NOMO-1 (cell line): Measurements from ENCODE around the gene RBM42.

ENCODE experiments used
- DNase-seq, 2 experiments: peaks; one replicate each; lab custom pipeline; 2025; ENCODE audit not compliant: unreplicated experiment in 2 of 2; lab: John Stamatoyannopoulos, UW

The RBM42 gene

DNA sequence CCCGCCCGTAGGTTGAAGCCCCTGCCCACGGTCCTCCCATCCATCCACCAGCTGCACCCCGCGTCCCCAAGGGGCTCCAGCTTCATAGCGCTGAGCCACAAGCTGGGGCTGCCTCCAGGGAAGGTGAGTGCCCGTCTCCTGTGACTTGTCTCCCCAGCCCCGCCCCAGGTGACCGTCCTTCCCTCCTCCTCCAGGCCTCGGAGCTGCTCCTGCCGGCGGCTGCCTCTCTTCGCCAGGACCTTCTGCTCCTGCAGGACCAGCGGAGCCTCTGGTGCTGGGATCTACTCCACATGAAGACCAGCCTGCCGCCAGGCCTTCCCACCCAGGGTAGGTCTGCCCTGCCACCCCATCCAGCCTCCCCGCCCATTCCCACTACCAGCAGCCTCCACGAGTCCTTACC, 8.8 kb upstream of the RBM42 start:
- no peak for DNase-seq

DNA sequence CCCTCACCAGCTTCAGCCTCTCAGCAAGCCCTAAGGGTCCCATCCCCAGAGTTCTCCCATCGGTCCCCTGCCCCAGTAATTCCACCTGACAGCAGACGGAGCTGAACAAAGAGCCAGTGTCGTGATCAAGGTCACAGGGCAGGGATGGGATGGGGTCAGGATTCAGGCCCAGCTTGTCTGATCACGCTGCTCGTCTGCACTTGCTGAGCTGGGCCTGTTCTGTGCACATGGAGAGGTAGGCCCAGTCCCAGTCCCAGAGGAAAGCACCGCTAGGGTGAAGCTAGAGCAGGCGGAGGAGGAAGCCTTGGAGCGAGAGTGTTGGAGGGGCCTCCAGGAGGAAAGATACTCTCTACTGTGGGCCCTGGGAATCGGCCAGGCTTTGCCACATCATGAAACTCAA, 7.1 kb upstream of the RBM42 start:
- no peak for DNase-seq

DNA sequence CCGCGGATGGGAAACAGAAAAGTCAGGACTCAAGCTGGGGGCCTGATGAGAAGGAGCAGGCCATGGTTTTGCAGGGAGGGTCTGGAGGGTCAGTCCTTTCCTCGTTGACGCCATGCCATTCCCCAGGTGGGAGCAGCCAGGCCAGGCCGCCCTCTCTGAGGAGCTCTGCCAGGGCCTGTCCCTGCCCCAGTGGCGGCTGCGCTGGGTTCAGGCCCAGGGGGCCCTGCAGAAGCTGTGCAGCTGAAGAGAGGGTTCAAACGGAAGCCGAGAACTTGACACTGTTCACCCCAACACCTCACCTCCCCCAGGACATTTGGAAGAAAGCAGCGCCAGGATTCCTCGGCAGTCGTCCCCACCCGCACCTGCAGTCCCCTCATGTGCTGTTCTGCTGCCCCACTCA, 6.1 kb upstream of the RBM42 start:
- DNase-seq = no peak

DNA sequence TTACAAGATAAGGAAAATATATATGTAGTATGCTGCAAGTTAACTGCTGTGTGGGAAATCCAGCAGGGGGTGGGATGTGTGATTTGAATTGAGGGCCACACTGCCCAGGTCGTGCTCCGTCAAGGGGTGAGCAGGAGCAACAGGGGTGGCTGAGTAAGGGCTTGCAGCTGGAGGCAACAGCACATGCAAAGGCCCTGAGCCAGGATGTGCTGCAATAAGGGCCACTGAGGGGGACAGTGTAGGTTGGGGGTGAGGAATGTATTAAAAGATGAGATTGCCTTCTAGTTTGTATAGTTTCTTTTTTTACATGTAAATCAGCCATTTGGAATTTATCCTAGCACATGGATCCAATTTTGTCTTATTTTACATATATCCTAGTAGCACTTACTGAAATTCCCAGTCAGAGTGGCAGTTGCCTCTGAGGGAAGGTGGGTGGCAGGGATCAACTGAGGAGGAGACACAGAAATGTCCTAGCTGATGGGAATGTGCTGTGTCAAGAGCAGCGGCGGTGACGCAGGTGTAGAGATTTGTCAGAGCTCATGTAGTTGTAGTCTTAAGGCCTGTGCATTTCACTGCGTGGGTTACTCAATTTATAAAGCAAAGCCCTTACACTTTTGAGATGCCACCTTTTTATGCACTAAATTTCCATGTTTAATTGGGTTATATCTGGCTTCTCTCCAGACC, 5.4 kb upstream of the RBM42 start:
- no peak for DNase-seq

DNA sequence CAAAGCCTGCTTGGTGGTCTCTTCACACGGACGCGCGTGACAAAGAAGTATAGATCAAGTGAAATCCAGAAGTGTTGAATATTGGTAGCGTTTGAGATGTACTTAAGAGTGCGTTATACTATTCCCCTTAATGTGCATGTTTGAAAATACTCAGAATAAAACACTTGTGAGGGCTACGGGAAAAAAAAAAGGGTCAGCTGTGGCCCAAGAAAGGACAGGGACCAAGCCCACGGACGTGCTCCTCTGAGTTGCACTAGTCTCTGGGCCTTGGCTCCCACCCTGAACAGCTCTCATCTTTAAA, 622 bp upstream of the RBM42 start:
- DNase-seq = no peak

DNA sequence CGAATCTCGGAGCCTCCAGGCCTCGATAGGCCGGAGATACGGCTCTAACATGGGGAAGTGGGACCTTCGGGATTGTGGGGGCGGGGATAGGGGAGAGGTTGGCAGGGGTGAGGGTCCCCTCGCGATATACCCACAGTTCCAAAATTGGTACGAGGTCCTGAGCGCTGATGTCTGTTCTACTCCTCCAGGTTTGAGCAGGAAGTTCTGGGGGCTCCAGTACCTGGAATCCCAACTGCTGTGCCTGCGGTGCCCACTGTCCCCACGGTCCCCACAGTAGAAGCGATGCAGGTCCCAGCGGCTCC, 447 bp downstream of the RBM42 start:
- DNase-seq = no peak

DNA sequence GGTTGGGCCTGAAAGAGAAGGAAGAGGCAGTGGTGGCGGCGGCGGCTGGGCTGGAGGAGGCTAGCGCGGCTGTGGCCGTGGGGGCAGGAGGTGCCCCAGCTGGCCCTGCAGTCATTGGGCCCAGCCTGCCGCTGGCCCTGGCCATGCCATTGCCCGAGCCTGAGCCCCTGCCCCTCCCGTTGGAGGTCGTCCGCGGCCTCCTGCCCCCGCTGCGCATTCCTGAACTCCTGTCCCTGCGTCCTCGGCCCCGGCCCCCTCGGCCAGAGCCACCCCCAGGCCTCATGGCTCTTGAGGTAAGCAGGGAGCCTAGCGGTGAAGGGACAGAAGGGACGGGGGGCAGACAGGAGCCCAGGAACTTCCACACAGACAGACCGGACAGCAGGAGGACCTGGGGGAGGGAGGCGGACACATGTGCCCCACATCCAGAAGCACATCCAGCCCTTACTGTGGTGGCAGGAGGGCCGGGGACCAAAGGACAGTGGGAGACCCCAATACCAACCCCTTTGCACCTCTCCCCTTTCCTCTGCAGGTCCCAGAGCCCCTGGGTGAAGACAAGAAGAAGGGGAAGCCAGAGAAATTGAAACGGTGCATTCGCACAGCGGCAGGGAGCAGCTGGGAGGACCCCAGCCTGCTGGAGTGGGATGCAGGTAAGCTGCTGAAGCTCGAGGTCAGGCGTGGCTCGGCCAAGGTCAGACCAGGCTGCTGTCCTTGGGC, 5.0 kb downstream of the RBM42 start:
- no peak for DNase-seq

DNA sequence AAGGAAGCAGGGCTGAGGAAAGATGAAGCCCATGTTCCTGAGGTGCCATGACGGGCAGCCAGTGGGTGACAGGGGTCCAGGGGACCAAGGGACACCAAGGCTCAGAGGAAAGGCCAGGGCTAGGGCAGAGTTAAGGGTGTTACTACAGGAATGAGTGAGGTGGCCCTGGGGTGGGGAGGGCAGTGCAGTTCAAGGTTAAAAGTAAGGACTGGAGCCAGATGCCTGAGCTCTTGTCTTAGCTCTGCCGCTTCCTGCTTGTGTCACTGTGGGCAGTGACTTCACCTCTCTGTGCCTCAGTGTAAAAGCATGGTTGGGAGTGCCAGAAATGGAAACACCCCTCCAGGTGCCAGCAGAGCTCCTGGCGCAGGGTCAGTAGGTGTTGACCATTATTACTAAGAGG, 7.8 kb downstream of the RBM42 start:
- DNase-seq = no peak

DNA sequence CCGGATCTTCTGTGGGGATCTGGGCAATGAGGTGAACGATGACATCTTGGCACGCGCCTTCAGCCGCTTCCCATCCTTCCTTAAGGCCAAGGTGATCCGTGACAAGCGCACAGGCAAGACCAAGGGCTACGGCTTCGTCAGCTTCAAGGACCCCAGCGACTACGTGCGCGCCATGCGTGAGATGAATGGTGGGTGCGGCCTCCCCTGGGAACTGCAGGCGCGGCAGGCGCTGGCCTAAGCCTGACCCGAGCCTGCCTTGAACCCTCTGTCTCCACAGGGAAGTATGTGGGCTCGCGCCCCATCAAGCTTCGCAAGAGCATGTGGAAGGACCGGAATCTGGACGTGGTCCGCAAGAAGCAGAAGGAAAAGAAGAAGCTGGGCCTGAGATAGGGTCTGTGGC, 8.3 kb downstream of the RBM42 start:
- no peak for DNase-seq

DNA sequence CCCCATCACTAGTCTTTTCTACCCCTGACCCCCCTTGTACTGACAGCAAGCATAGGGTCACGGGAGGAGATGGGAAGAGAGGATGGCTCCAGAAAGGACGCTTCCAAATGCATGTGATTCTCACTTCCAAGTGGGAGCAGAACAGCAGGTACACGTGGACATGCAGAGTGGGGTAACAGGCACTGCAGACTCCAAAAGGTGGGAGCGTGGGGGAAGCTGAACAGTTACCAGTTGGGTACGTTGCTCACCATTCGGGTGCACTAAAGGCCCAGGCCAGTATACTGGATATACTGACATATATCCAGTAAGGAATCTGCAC, 10.4 kb downstream of the RBM42 start:
- DNase-seq = no peak

DNA sequence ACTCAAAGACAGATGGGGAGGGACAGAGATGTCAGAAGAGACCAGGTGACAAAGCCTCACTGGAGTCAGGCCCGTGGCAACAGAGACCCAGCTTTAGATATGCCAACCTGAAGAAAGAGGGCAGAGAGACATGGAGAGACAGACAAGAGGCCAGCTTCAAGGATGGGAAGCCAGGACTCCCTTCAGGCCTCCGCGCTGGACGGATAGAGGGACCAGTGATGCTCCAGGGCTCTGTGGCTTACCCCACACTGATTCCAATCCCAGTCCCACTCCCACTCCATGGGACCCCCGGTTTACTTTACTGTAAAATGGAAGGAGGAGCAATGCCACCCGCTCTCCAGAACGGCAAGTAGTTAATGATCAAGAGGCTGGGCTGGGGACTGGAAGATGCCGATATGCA, 11.0 kb downstream of the RBM42 start:
- no peak for DNase-seq

DNA sequence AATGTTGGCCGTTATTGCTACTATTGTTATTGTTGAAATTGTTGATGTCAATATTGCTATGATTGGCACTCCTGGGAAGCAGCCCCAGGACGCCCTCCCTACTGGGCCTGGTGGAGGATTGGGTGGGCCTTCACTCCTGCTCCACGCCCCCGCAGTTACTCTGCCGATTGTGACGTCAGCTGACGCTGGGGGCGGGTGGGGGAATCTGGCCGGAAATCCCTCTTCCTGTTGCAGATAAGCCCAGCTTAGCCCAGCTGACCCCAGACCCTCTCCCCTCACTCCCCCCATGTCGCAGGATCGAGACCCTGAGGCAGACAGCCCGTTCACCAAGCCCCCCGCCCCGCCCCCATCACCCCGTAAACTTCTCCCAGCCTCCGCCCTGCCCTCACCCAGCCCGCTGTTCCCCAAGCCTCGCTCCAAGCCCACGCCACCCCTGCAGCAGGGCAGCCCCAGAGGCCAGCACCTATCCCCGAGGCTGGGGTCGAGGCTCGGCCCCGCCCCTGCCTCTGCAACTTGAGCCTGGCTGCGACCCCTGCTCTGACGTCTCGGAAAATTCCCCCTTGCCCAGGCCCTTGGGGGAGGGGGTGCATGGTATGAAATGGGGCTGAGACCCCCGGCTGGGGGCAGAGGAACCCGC, 12.8 kb downstream of the RBM42 start, which contains the start of gene ETV2:
Gene ETV2, plus strand, starts transcription at position 231 of the 637 bp plus-strand sequence. CDS start 716 bp downstream, outside the sequence.
- no peak for DNase-seq

DNA sequence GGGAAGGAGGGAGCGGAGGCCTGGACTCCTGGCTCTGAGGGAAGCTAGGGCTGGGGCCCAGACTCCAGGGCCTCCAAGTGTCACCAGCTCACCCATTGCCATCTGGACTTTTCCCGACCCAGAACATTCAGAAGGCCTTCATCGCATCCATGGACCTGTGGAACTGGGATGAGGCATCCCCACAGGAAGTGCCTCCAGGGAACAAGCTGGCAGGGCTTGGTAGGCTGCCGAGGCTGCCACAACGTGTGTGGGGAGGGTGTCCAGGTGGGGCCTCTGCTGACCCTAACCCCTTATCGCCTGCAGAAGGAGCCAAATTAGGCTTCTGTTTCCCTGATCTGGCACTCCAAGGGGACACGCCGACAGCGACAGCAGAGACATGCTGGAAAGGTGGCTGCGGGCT, 13.5 kb downstream of the RBM42 start:
- no peak for DNase-seq

DNA sequence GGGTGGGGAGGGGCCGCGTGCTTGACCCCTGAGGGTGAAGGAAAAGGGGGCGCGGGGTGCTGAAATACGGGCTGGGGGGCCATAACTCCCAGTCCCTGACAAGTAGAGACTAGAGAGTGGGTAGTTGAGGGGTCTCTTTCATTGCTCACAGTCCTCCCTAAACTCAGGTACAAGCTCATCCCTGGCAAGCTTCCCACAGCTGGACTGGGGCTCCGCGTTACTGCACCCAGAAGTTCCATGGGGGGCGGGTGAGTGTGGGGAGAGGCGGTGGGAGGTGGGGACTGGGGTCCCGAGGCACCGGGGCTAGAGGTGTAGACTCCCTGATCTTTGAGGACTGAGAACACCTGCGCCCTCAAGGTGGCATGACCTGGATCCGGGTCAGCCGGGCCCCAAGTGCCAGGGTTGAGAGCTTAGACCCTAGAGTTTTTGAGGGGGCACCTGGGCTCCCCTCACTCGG, 14.0 kb downstream of the RBM42 start:
- no peak for DNase-seq

DNA sequence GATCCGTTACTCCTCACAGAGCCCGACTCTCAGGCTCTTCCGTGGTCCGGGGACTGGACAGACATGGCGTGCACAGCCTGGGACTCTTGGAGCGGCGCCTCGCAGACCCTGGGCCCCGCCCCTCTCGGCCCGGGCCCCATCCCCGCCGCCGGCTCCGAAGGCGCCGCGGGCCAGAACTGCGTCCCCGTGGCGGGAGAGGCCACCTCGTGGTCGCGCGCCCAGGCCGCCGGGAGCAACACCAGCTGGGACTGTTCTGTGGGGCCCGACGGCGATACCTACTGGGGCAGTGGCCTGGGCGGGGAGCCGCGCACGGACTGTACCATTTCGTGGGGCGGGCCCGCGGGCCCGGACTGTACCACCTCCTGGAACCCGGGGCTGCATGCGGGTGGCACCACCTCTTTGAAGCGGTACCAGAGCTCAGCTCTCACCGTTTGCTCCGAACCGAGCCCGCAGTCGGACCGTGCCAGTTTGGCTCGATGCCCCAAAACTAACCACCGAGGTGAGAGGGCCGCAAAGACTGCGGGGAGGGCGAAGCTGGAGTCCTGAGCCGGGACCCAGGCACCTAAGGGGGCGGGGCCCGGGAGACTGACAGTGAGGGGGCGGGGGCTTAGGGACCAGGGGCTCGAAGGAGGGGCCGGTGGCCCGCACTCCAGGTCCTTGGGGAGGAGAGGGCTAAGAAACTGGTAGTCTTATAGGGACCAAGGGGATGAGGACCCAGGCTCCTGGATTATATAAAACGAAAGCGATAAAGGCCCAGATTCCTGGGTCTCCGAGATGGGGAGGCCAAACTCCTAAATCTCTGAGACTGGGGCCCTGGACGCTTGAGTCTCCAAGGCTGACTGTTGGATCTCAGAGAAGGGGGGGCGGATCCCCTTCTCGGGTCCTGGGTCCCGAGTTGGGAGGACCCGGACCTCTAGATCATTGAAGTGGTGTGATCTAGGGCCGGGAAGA, 14.7 kb downstream of the RBM42 start:
- peak; percentile 84 to 87 for DNase-seq

DNA sequence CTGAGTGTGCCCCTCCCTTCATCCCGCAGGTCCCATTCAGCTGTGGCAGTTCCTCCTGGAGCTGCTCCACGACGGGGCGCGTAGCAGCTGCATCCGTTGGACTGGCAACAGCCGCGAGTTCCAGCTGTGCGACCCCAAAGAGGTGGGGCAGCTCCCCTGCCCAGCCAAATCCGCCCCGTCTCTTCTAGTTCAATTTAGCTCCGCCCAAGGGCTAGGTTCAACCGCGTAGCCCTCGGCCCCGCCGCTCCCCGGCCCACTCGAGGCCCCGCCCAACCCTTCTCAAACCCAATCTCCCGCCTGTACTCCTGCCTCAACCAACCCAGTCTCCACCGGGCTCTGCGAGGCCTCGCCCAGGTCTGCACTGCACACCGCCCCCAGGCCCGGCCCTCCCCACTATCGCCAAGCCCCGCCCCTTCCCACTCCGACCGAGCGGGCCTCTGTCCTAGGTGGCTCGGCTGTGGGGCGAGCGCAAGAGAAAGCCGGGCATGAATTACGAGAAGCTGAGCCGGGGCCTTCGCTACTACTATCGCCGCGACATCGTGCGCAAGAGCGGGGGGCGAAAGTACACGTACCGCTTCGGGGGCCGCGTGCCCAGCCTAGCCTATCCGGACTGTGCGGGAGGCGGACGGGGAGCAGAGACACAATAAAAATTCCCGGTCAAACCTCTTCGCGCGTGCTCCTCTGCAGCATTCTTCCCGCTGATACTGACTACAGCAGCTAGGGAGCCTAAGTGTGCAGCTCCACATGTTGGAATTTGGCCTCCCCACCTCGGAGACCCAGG, 15.6 kb downstream of the RBM42 start:
- peak; percentile 96 to 97 for DNase-seq

DNA sequence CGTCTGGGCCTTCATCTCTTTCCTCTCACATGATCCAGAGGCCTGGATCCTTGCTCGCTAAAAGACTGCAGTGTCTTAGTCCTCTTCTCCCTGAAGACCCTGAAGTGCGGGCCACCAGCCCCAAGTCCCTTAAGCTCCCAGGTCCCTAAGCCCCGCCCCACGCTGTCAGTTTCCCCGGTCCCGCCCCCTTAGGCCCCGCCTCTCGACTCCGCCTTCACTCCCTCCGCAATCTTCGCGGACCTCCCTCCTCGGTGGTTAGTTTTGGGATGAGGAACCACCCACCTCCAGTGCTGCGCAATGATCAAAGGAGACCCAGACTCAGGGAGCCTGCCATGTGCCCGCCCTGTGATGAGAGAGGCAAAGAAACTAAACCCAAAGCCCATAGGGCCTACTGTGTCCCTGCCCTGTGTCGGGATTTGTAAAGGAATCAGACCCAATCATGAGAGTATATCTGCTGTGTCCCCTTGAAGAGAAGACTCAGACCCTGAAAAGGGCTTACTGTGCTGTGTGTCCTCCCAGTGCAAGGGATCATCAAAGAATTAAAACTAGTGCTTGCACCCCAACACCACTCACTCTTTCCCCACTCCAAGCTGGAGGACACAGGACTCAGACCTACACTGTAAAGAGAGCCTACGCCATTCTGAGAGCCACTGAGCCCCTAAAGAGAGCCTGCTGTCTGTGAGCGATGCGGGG, 16.3 kb downstream of the RBM42 start:
- DNase-seq = peak; percentile 62 to 66

DNA sequence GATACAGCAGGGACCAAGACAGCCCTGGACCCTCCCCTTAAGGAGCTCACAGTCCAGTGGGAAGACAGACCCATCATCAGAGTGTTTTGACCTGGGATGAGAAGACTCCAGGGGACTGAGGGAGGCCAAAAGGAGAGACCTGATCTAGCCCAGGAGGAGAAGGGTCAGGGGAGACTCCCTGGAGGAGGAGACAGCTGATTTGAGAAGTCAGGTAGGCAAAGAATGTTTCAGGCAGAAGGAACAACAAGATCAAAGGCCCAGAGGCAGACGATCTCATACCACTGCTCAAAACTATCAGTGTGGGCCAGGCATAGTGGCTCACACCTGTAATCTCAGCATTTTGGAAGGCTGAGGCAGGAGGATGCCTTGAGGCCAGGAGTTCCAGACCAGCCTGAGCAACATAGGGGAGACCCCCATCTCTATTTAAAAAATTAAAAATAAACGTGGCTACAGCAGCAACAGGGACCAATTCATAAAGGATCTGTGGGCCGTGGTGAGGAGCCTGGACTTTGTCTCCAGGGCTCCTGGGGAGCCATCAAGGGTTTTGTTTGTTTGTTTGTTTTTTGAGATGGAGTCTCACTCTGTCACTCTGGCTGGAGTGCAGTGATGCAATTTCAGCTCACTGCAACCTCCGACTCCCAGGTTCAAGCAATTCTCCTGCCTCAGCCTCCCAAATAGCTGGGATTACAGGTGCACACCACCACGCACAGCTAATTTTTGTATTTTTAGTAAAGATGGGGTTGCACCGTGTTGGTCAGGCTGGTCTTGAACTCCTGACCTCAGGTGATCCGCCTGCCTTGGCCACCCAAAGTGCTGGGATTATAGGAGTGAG, 17.1 kb downstream of the RBM42 start:
- DNase-seq = no peak
